K562 (cell line): Measurements from ENCODE around the gene HNRNPH1. TPM values are rescaled to one million over a fixed set of nuclear protein-coding genes. Genes with fewer than 3 reads are reported as not detected.
A peak's percentile ranks its signal among the peaks of the same experiment; 100 is the strongest.

ENCODE experiments used
- ATAC-seq: fragments of 200-7000 bp; cut with Tn5 transposase; 3 replicates; pipeline ENCODE4 v1.9.1; 2020; ENCODE audit warnings: moderate library complexity
- BruUV-seq: library from RNA; stranded (reverse); fragments of 400-500 nt; replicated peaks from 2 replicates; lab custom pipeline; 2021; lab: Mats Ljungman, UMichigan
- CTCF ChIA-PET: fragments of 300-600 bp; formaldehyde crosslinking; extraction: SDS; loops from one replicate; lab custom pipeline; 2021; ENCODE audit warnings: low intra/inter-chr PET ratio; lab: Yijun Ruan, JAX
- POLR2A ChIA-PET: fragments of 300-600, 350-650 bp; sonication (Branson Sonifier 250); formaldehyde crosslinking; extraction: SDS; loops from one replicate; lab custom pipeline; 2021; ENCODE audit warnings: antibody characterized with exemption, inconsistent platforms; lab: Yijun Ruan, JAX
- DNase-seq, 4 experiments: peaks; one replicate each; pipeline versions ENCODE4 v3.0.0 to v3.0.0-alpha.2; 2011 to 2018; ENCODE audit warnings: low spot score in 3 of 4, mixed read lengths in 3 of 4; ENCODE audit errors: extremely low read depth in 1 of 4
- FAIRE-seq: peaks from 2 replicates; lab custom pipeline; 2011; peaks lifted over from hg19 to GRCh38; lab: Jason Lieb, UNC
- H2AFZ ChIP-seq: 2 replicates; pipeline ENCODE4 v1.6.0; 2011; ENCODE audit warnings: low read depth, low read length, control low read depth, inconsistent platforms
- H3K27ac ChIP-seq: fragments of 200-600 bp; 3 replicates; pipeline ENCODE4 v1.8.0; 2011; ENCODE audit warnings: low read depth, mild to moderate bottlenecking, control low read depth, inconsistent platforms, low read length, moderate library complexity, mixed read lengths; ENCODE audit errors: extremely low read depth
- H3K27me3 ChIP-seq, 2 experiments: fragments of 300-600 bp in 1 of 2; 2 replicates in 1 of 2; 3 replicates in 1 of 2; pipeline versions ENCODE4 v1.6.0 to v1.8.0; 2011; ENCODE audit warnings: inconsistent platforms in 2 of 2, low read length in 2 of 2, mild to moderate bottlenecking in 1 of 2, mixed read lengths in 1 of 2, moderate library complexity in 1 of 2; ENCODE audit not compliant: control insufficient read depth in 2 of 2, insufficient read depth in 2 of 2
- H3K36me3 ChIP-seq: fragments of 300-600 bp; 3 replicates; pipeline ENCODE4 v1.8.0; 2011; ENCODE audit warnings: mild to moderate bottlenecking, low read length, inconsistent platforms; ENCODE audit not compliant: control insufficient read depth, insufficient read depth
- H3K4me1 ChIP-seq, 2 experiments: fragments of 200-600 bp in 1 of 2; replicated peaks in 1 of 2; 2 replicates in 1 of 2; 3 replicates in 1 of 2; pipeline versions ENCODE4 v1.5.1 to v1.8.0; 2011; ENCODE audit warnings: inconsistent platforms in 2 of 2, low read length in 2 of 2, mild to moderate bottlenecking in 1 of 2, mixed read lengths in 1 of 2, moderate library complexity in 1 of 2; ENCODE audit not compliant: control insufficient read depth in 2 of 2, insufficient read depth in 2 of 2
- H3K4me2 ChIP-seq: 2 replicates; pipeline ENCODE4 v1.6.1; 2011; ENCODE audit warnings: low read length, control low read depth, inconsistent platforms, mixed read lengths; ENCODE audit not compliant: insufficient read depth
- H3K4me3 ChIP-seq: fragments of 200-600 bp; sonication (generic), shearing (Covaris generic); 2 replicates; pipeline ENCODE4 v1.5.1; 2016; ENCODE audit warnings: control low read depth, inconsistent platforms
- H3K79me2 ChIP-seq: fragments of 200-600 bp; 3 replicates; pipeline ENCODE4 v1.8.0; 2011; ENCODE audit warnings: low read length, inconsistent platforms; ENCODE audit not compliant: control insufficient read depth, insufficient read depth
- H3K9ac ChIP-seq, 2 experiments: 2 replicates each; pipeline versions ENCODE4 v1.6.0 to v1.6.1; 2011; ENCODE audit warnings: low read depth in 2 of 2, low read length in 2 of 2, control low read depth in 1 of 2, inconsistent platforms in 1 of 2, mild to moderate bottlenecking in 1 of 2, mixed read lengths in 1 of 2; ENCODE audit not compliant: insufficient read depth in 1 of 2
- H3K9me1 ChIP-seq: one replicate; pipeline ENCODE4 v1.6.0; 2011; ENCODE audit warnings: inconsistent platforms, mild to moderate bottlenecking, low read length, moderate library complexity; ENCODE audit not compliant: control insufficient read depth, insufficient read depth
- H3K9me3 ChIP-seq: replicated peaks from 2 replicates; pipeline ENCODE4 v1.5.1; 2011; ENCODE audit warnings: low read depth, low read length, inconsistent platforms; ENCODE audit not compliant: control insufficient read depth, insufficient read depth
- H4K20me1 ChIP-seq: replicated peaks from 2 replicates; pipeline ENCODE4 v1.6.1; 2011; ENCODE audit warnings: low read length, inconsistent platforms, mixed read lengths; ENCODE audit not compliant: control insufficient read depth, insufficient read depth
- POLR2G ChIP-seq: fragments of 200-400 bp; formaldehyde crosslinking; IDR thresholded peaks from 2 replicates; pipeline ENCODE4 v1.6.1; 2017; ENCODE audit warnings: low read depth, mild to moderate bottlenecking, antibody characterized with exemption, low read length, moderate library complexity
- ZNF121 ChIP-seq: sonication (generic); formaldehyde crosslinking; conservative IDR thresholded peaks from 2 replicates; pipeline ENCODE4 v1.8.0; 2022; ENCODE audit warnings: missing genetic modification reagents
- ZNF146 ChIP-seq: IDR thresholded peaks from one replicate; pipeline ENCODE4 v1.6.1; 2018; ENCODE audit warnings: missing compliant biosample characterization; ENCODE audit not compliant: unreplicated experiment
- ZNF347 ChIP-seq: fragments of 450-650 bp; formaldehyde crosslinking; IDR thresholded peaks from 2 replicates; pipeline ENCODE4 v1.4.0; 2020; ENCODE audit warnings: low read depth, mild to moderate bottlenecking, moderate library complexity
- WGBS: fragments of 100-300 bp; shearing (Covaris generic); methylation state at CpG from one replicate; pipeline ENCODE4 v1.1.6; 2016; ENCODE audit warnings: low coverage, mixed read lengths; ENCODE audit not compliant: insufficient coverage; ENCODE audit errors: missing lambda C conversion rate; 5-methylcytosine and 5-hydroxymethylcytosine counted together
- in situ Hi-C: fragments of 300-500 bp; cut with MboI; formaldehyde crosslinking; loops from 4 replicates; pipeline ENCODE4 v1.15.0; 2018; ENCODE audit warnings: inconsistent platforms, mixed read lengths
- intact Hi-C: fragments of 100-400 bp; cut with micrococcal nuclease; formaldehyde crosslinking; loops from 2 replicates; pipeline ENCODE4 v1.14.2; 2022
- polyA plus RNA-seq, 8 experiments: library from polyadenylated mRNA; depleted of rRNA in 4 of 8; stranded (reverse) in 5 of 8; unstranded in 3 of 8; fragments of >200 nt; fragmentation: Nextera tagmentation in 2 of 8; fragmentation: Illumina TruSeq in 1 of 8; extraction: Ambion mirVana in 2 of 8; extraction: Trizol in 1 of 8; gene quantifications; 2 replicates each; pipeline versions ENCODE4 v1.2.1 to v1.2.3, GENCODE V29; 2011 to 2014; ENCODE audit warnings: inconsistent platforms in 1 of 8, missing spikeins in 1 of 8
- total RNA-seq, 7 experiments: library from RNA; depleted of rRNA in 6 of 7; stranded (reverse); fragments of >200 nt in 6 of 7; fragmentation: Illumina TruSeq in 2 of 7; extraction: Trizol in 2 of 7; gene quantifications; 2 replicates each; pipeline versions ENCODE4 v1.2.1 to v1.2.3, GENCODE V29; 2011 to 2021; ENCODE audit warnings: low replicate concordance in 1 of 7

Gene HNRNPH1
- total and polyA plus RNA-seq, 9 of the 15 experiments (the other 6 are each of a cell fraction or from before 2014, with no cell fraction given), result 103 to 656 (median 561) TPM

GRCh38 chr5:179605026-179605833 lies 18.2 kb downstream of the HNRNPH1 start:
- in situ Hi-C loops (no loop called here), intact Hi-C loops (no loop called here)
- POLR2A ChIA-PET, result interaction anchor here (1.0 to 11.7 kb wide), 3 partner anchors 9 to 54 kb away, joined by 3 to 181 read pairs (median 6); partner anchors contain the start of gene HNRNPH1
- Histone ChIP-seq H3K4me1 (peaks cover 0 to 10% of the 10 kb centered on the region in 2 experiments; a peak in 3 of 5 replicates), H3K4me3 (no peak overlapping the region), H3K9me3 (no peaks in the 10 kb centered on the region), H2AFZ (no peak overlapping the region), H3K36me3 (peaks cover 65% of the 10 kb centered on the region), H3K79me2 (no peaks in the 10 kb centered on the region), H3K9me1 (no peaks in the 10 kb centered on the region), H3K27me3 (no peaks in the 10 kb centered on the region), H3K4me2 (no peak overlapping the region), H3K9ac (no peak overlapping the region), H3K27ac (no peak overlapping the region), H4K20me1 (0 out of 2 replicates have a peak, but pooled peaks cover 3% of the 10 kb centered on the region)
- FAIRE-seq (no peak), DNase-seq (no peak), ATAC-seq (no peak)
- CTCF ChIA-PET, result no interaction called here
- BruUV-seq, result no TSS peak
- TF ChIP-seq ZNF121 (CRISPR knock-in tag) (peak; percentile 69; the same call in 1 of the 2 replicates), ZNF146 (CRISPR knock-in tag) (no peak)
- 74% methylated on average over 10 of the region's 10 CpGs for WGBS

DNA sequence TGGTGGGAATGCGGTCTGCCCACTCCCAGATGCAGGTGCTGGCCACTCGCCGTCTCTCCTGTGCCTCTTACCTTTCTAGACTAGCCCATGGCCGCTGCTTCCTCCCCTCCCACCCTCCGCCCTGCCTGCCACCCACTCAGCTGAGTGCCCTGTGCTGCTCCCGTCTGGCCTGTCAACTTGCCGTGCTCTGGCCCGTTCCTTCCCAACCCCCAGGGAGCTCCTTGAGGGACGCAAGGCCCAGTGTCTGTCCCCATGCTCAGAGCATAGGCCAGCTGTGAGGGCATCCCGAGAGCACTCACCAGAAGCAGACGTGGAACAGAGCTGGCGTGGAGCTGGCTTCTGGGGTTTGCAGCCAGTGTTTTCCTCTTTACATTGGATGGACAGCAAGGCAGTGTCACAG lies 20.2 kb downstream of the HNRNPH1 start:
- Histone ChIP-seq H3K79me2 (no peaks in the 10 kb centered on the region), H4K20me1 (0 out of 2 replicates have a peak, but pooled peaks cover 3% of the 10 kb centered on the region), H3K9me3 (no peaks in the 10 kb centered on the region), H3K4me3 (no peak overlapping the region), H3K9ac (no peak overlapping the region), H3K9me1 (no peaks in the 10 kb centered on the region), H3K4me2 (no peak overlapping the region), H2AFZ (no peak overlapping the region), H3K36me3 (peaks cover 72% of the 10 kb centered on the region; the same call in 2 of the 3 replicates), H3K27ac (no peak overlapping the region), H3K27me3 (no peaks in the 10 kb centered on the region), H3K4me1 (no peaks in the 10 kb centered on the region; a peak in 1 of 5 replicates)
- FAIRE-seq (no peak), ATAC-seq (no peak), DNase-seq (no peak)
- intact Hi-C loops, result no loop called here
- TF ChIP-seq POLR2G (peak; percentile 49), ZNF347 (no peak)
- 91% methylated on average over 8 of the region's 12 CpGs for WGBS
- in situ Hi-C loops, result no loop called here
- BruUV-seq, result no TSS peak
- CTCF ChIA-PET, result no interaction called here
- POLR2A ChIA-PET, result interaction anchor here (0.8 to 2.0 kb wide), 4 partner anchors 8 to 65 kb away, joined by 3 to 13 read pairs (median 7); no protein-coding TSS in a partner anchor
